ENCODE data around the gene NRG2. TPM values are rescaled to one million over a fixed set of nuclear protein-coding genes. Genes with fewer than 3 reads are reported as not detected.

NRG2 gene
- total RNA-seq, 3 donors from 2014 or later (not counting 1 experiment from before 2014, with no cell fraction given): 0.21 to 0.50 (median 0.40) TPM

- ATAC-seq (no peak), DNase-seq (no peak)
- Mint-ChIP-seq H3K36me3 (no peaks in the 10 kb centered on the region), H3K4me1 (no peaks in the 10 kb centered on the region), H3K27ac (no peak overlapping the region), H3K27me3 (ENCODE audit: low read depth in 2 of 2) (peaks cover 10 to 41% of the 10 kb centered on the region in 2 donors), H3K9me3 (no peaks in the 10 kb centered on the region), H3K4me3 (no peak overlapping the region)
- TF ChIP-seq CTCF (IDR thresholded peaks at IDR 0.05): no peak
- Histone ChIP-seq H3K27ac (ENCODE audit: low read length) (no peak overlapping the region), H3K36me3 (ENCODE audit: control insufficient read depth, insufficient read depth, low read length) (no peaks in the 10 kb centered on the region), H3K4me1 (ENCODE audit: control insufficient read depth, insufficient read depth, low read length) (no peaks in the 10 kb centered on the region), H3K27me3 (ENCODE audit: control insufficient read depth, insufficient read depth, low read length) (no peaks in the 10 kb centered on the region), H3K9me3 (ENCODE audit: control insufficient read depth, insufficient read depth, low read length) (no peaks in the 10 kb centered on the region), H3K4me3 (ENCODE audit: low read length) (no peak overlapping the region)
- WGBS (ENCODE audit: insufficient coverage): no CpG with 5 or more reads among the region's 1 CpG
- intact Hi-C loops (cut with micrococcal nuclease): no loop called here
Measured at GRCh38 chr5:139976703-139977102, 66.4 kb downstream of the NRG2 start.

- intact Hi-C loops (cut with micrococcal nuclease): no loop called here
- Mint-ChIP-seq H3K9me3 (no peaks in the 10 kb centered on the region), H3K36me3 (no peaks in the 10 kb centered on the region), H3K4me3 (no peak overlapping the region), H3K27me3 (ENCODE audit: low read depth in 2 of 2) (peaks cover 12 to 47% of the 10 kb centered on the region in 2 donors), H3K4me1 (no peaks in the 10 kb centered on the region), H3K27ac (no peak overlapping the region)
- H3K4me3 ChIP-seq (ENCODE audit: low read length): no peak overlapping the region
- no peak for DNase-seq
- H3K36me3 ChIP-seq (ENCODE audit: control insufficient read depth, insufficient read depth, low read length): no peaks in the 10 kb centered on the region
- no peak overlapping the region for H3K27ac ChIP-seq (ENCODE audit: low read length)
- no peaks in the 10 kb centered on the region for H3K4me1 ChIP-seq (ENCODE audit: control insufficient read depth, insufficient read depth, low read length)
- no peak for TF ChIP-seq CTCF (IDR thresholded peaks at IDR 0.05)
- no peak for ATAC-seq
- H3K27me3 ChIP-seq (ENCODE audit: control insufficient read depth, insufficient read depth, low read length): no peaks in the 10 kb centered on the region
- H3K9me3 ChIP-seq (ENCODE audit: control insufficient read depth, insufficient read depth, low read length): no peaks in the 10 kb centered on the region
- 80% methylated on average over 1 of the region's 1 CpG for WGBS (ENCODE audit: insufficient coverage)
Measured at GRCh38 chr5:139975942-139976341, 67.2 kb downstream of the NRG2 start.

- Mint-ChIP-seq H3K27me3 (ENCODE audit: low read depth in 2 of 2) (peaks cover 15 to 44% of the 10 kb centered on the region in 2 donors), H3K27ac (no peak overlapping the region), H3K9me3 (no peaks in the 10 kb centered on the region), H3K36me3 (no peaks in the 10 kb centered on the region), H3K4me3 (no peak overlapping the region), H3K4me1 (no peaks in the 10 kb centered on the region)
- no peaks in the 10 kb centered on the region for H3K9me3 ChIP-seq (ENCODE audit: control insufficient read depth, insufficient read depth, low read length)
- no peak for TF ChIP-seq CTCF (IDR thresholded peaks at IDR 0.05)
- no peak overlapping the region for H3K27ac ChIP-seq (ENCODE audit: low read length)
- H3K36me3 ChIP-seq (ENCODE audit: control insufficient read depth, insufficient read depth, low read length): no peaks in the 10 kb centered on the region
- no peak overlapping the region for H3K4me3 ChIP-seq (ENCODE audit: low read length)
- WGBS (ENCODE audit: insufficient coverage): 91% methylated on average over 3 of the region's 3 CpGs
- DNase-seq: no peak
- ATAC-seq: peak in 1 of 3 donors; percentile 27
- H3K27me3 ChIP-seq (ENCODE audit: control insufficient read depth, insufficient read depth, low read length): peaks cover 1% of the 10 kb centered on the region
- intact Hi-C loops (cut with micrococcal nuclease): no loop called here
- no peaks in the 10 kb centered on the region for H3K4me1 ChIP-seq (ENCODE audit: control insufficient read depth, insufficient read depth, low read length)
Measured at GRCh38 chr5:139975306-139975705, 67.8 kb downstream of the NRG2 start.

GRCh38 chr5:139974661-139975060, 68.4 kb downstream of the NRG2 start:
- Histone ChIP-seq H3K36me3 (ENCODE audit: control insufficient read depth, insufficient read depth, low read length) (no peaks in the 10 kb centered on the region), H3K4me1 (ENCODE audit: control insufficient read depth, insufficient read depth, low read length) (no peaks in the 10 kb centered on the region), H3K27ac (ENCODE audit: low read length) (no peak overlapping the region), H3K4me3 (ENCODE audit: low read length) (no peak overlapping the region), H3K27me3 (ENCODE audit: control insufficient read depth, insufficient read depth, low read length) (peaks cover 2% of the 10 kb centered on the region), H3K9me3 (ENCODE audit: control insufficient read depth, insufficient read depth, low read length) (no peaks in the 10 kb centered on the region)
- TF ChIP-seq CTCF (IDR thresholded peaks at IDR 0.05): no peak
- Mint-ChIP-seq H3K9me3 (no peaks in the 10 kb centered on the region), H3K4me3 (no peak overlapping the region), H3K36me3 (no peaks in the 10 kb centered on the region), H3K27ac (no peak overlapping the region), H3K4me1 (no peaks in the 10 kb centered on the region), H3K27me3 (ENCODE audit: low read depth in 2 of 2) (peaks cover 15 to 40% of the 10 kb centered on the region in 2 donors)
- WGBS (ENCODE audit: insufficient coverage): 73% methylated on average over 6 of the region's 6 CpGs
- intact Hi-C loops (cut with micrococcal nuclease): no loop called here
- ATAC-seq (no peak), DNase-seq (no peak)
